Aorta (tissue), 5 donors: Measurements from ENCODE around the gene HOXD4. TPM values are rescaled to one million over a fixed set of nuclear protein-coding genes. Genes with fewer than 3 reads are reported as not detected.
A peak's percentile ranks its signal among the peaks of the same experiment; 100 is the strongest.

Experiments used
- ATAC-seq: fragments of 200-7000 bp; cut with Tn5 transposase; one replicate; pipeline ENCODE4 v1.9.1; 2022; ENCODE audit warnings: moderate library complexity; ENCODE audit not compliant: low FRiP score
- DNase-seq, 2 donors: peaks; one replicate each; pipeline ENCODE4 v3.0.0-alpha.2; 2020
- H3K27ac ChIP-seq, 2 donors: one replicate each; pipeline ENCODE4 v1.5.1; 2013; ENCODE audit warnings: low read length in 2 of 2, mild to moderate bottlenecking in 2 of 2, moderate library complexity in 2 of 2, control low read depth in 1 of 2, inconsistent platforms in 1 of 2, low read depth in 1 of 2
- H3K27me3 ChIP-seq, 2 donors: one replicate each; pipeline ENCODE4 v1.6.1; 2013; ENCODE audit warnings: control low read depth in 1 of 2, low read length in 1 of 2, mild to moderate bottlenecking in 1 of 2, moderate library complexity in 1 of 2; ENCODE audit not compliant: insufficient read depth in 2 of 2, control insufficient read depth in 1 of 2
- H3K36me3 ChIP-seq, 2 donors: one replicate each; pipeline ENCODE4 v1.6.1; 2013; ENCODE audit warnings: control low read depth in 1 of 2, low read length in 1 of 2, mild to moderate bottlenecking in 1 of 2; ENCODE audit not compliant: insufficient read depth in 2 of 2, control insufficient read depth in 1 of 2
- H3K4me1 ChIP-seq, 2 donors: one replicate each; pipeline ENCODE4 v1.6.1; 2013; ENCODE audit warnings: low read length in 2 of 2, control low read depth in 1 of 2, mild to moderate bottlenecking in 1 of 2, moderate library complexity in 1 of 2; ENCODE audit not compliant: insufficient read depth in 2 of 2, control insufficient read depth in 1 of 2
- H3K4me3 ChIP-seq, 2 donors: one replicate each; pipeline ENCODE4 v1.5.1; 2013; ENCODE audit warnings: low read length in 2 of 2, control low read depth in 1 of 2, mild to moderate bottlenecking in 1 of 2
- H3K9me3 ChIP-seq: one replicate; pipeline ENCODE4 v1.6.1; 2013; ENCODE audit warnings: mild to moderate bottlenecking, low read length; ENCODE audit not compliant: control insufficient read depth
- WGBS, 2 donors: extraction: QIAGEN DNeasy Blood & Tissue Kit; methylation state at CpG; one replicate each; pipeline ENCODE4 v1.1.7; 2013; 5-methylcytosine and 5-hydroxymethylcytosine counted together
- intact Hi-C, 2 donors: fragments of 100-400 bp; cut with DNase I; formaldehyde crosslinking; loops; one replicate each; pipeline versions ENCODE4 v1.14.2 to v1.15.0; 2022
- polyA plus RNA-seq, 2 donors: library from polyadenylated mRNA; stranded (reverse); fragments of 200-250 nt; gene quantifications; one replicate each; pipeline ENCODE4 v1.2.3, GENCODE V29; 2013
- total RNA-seq, 2 donors: library from RNA; stranded (reverse); fragmentation: NEBNext Ultra II Directional; extraction: Animal tissue kit (Norgen Biotek cat#: 25700); gene quantifications; one replicate each; pipeline ENCODE4 v1.2.1, GENCODE V29; 2021
- donor health status: healthy with polysubstance abuse.
- donor health status: Bipolar disorder and iron deficiency.
- donor health status: DM: no; HTN: no; CAD: no.
- donor health status: DM: no; HTN: no; CAD: no.
- donor health status: DM: yes; HTN: yes; CAD: no.

HOXD4 gene
- total and polyA plus RNA-seq, 4 donors = 7.7 to 9.8 (median 7.7) TPM; not detected in 1

DNA sequence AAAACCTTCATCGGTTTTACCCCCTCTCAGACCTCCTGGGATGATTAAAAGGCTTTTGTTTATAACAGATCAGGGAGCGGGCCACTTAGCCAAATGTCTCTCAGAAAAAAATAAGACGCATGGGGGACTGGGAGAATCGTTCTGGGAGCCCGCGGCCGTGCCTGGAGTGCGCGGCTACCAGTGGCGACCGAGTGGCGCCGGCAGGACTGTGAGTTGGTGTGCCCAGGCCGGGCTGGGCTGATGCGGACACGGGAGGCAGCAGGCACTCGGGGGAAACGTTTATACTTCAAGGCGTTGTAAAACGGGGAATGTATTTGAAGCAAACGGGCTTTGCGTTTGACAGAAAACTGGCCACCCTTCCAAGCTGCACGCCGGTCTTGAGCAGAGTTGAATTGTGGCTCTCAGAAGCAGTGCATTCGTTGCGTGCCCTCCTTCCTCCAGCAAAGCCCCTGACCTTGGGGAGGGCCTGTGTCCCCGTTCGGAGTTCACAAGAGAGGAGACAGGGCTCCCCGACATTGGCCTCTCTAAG, 39.4 kb upstream of the HOXD4 start:
- no peak overlapping the region for H3K4me3 ChIP-seq
- DNase-seq = no peak
- peaks cover 0 to 2% of the 10 kb centered on the region in 2 donors for H3K27me3 ChIP-seq
- H3K36me3 ChIP-seq = no peaks in the 10 kb centered on the region
- intact Hi-C loops = no loop called here
- 10 to 13% methylated on average over 29 of the region's 29 CpGs for WGBS, 2 donors
- ATAC-seq = no peak
- H3K9me3 ChIP-seq = no peaks in the 10 kb centered on the region
- H3K27ac ChIP-seq = no peak overlapping the region
- no peaks in the 10 kb centered on the region for H3K4me1 ChIP-seq

- no peaks in the 10 kb centered on the region for H3K9me3 ChIP-seq
- H3K4me3 ChIP-seq = no peak overlapping the region
- no peaks in the 10 kb centered on the region for H3K27me3 ChIP-seq
- no peaks in the 10 kb centered on the region for H3K4me1 ChIP-seq
- no peak overlapping the region for H3K27ac ChIP-seq
- no peak for ATAC-seq
- 11 to 13% methylated on average over 40 of the region's 40 CpGs for WGBS, 2 donors
- H3K36me3 ChIP-seq = no peaks in the 10 kb centered on the region
- no peak for DNase-seq
- intact Hi-C loops = no loop called here
Measured at GRCh38 chr2:176112375-176113302, 38.7 kb upstream of the HOXD4 start.

GRCh38 chr2:176114120-176114929, 37.0 kb upstream of the HOXD4 start:
- 30 to 34% methylated on average over 26 of the region's 26 CpGs for WGBS, 2 donors
- Histone ChIP-seq H3K4me1 (no peaks in the 10 kb centered on the region), H3K27ac (no peak overlapping the region)

GRCh38 chr2:176114930-176115625, 36.3 kb upstream of the HOXD4 start:
- H3K4me1 ChIP-seq = no peaks in the 10 kb centered on the region
- H3K9me3 ChIP-seq = no peaks in the 10 kb centered on the region
- 36 to 42% methylated on average over 16 of the region's 16 CpGs for WGBS, 2 donors
- DNase-seq = no peak
- H3K27ac ChIP-seq = no peak overlapping the region
- ATAC-seq = no peak
- intact Hi-C loops = loop anchor here in 1 of 2 donors (5.0 kb wide), 1 partner anchor 1032 kb away; no protein-coding TSS in a partner anchor
- H3K4me3 ChIP-seq = no peak overlapping the region
- H3K36me3 ChIP-seq = no peaks in the 10 kb centered on the region
- H3K27me3 ChIP-seq = no peaks in the 10 kb centered on the region

More at GRCh38 chr2:176114120-176114929, 37.0 kb upstream of the HOXD4 start:
- Histone ChIP-seq H3K9me3 (no peaks in the 10 kb centered on the region), H3K27me3 (no peaks in the 10 kb centered on the region), H3K4me3 (no peak overlapping the region), H3K36me3 (no peaks in the 10 kb centered on the region)
- intact Hi-C loops = no loop called here
- no peak for ATAC-seq
- DNase-seq = no peak

- H3K27ac ChIP-seq = no peak within 1 kb of the TSS
- ATAC-seq (peak; percentile 87), DNase-seq (peak in 1 of 2 donors; percentile 89)
- no peak within 1 kb of the TSS for H3K4me3 ChIP-seq
- 7% methylated on average over 54 to 66 of the region's 66 CpGs for WGBS, 2 donors
- intact Hi-C loops = loop anchor here in 1 of 2 donors (5.0 kb wide), 1 partner anchor 1031 kb away; no protein-coding TSS in a partner anchor
- no peaks in the 10 kb centered on the region for H3K4me1 ChIP-seq
- no peaks in the 10 kb centered on the region for H3K27me3 ChIP-seq
- H3K9me3 ChIP-seq = no peaks in the 10 kb centered on the region
- H3K36me3 ChIP-seq = no peaks in the 10 kb centered on the region
Measured at GRCh38 chr2:176115883-176116813, 35.2 kb upstream of the HOXD4 start, which contains the start of gene HOXD10. TSS of gene HOXD10 (plus strand) at chr2:176116778. CDS start at chr2:176116834, 56 bp downstream.

GRCh38 chr2:176117162-176117822, 34.1 kb upstream of the HOXD4 start:
- no peaks in the 10 kb centered on the region for H3K27me3 ChIP-seq
- 14 to 17% methylated on average over 38 to 40 of the region's 40 CpGs for WGBS, 2 donors

GRCh38 chr2:176117823-176118371, 33.5 kb upstream of the HOXD4 start:
- Histone ChIP-seq H3K9me3 (no peaks in the 10 kb centered on the region), H3K4me1 (no peaks in the 10 kb centered on the region), H3K27ac (no peak overlapping the region), H3K4me3 (no peak overlapping the region), H3K36me3 (no peaks in the 10 kb centered on the region), H3K27me3 (no peaks in the 10 kb centered on the region)
- no peak for ATAC-seq
- WGBS, 2 donors = 14 to 19% methylated on average over 11 of the region's 11 CpGs
- intact Hi-C loops = loop anchor here in 1 of 2 donors (5.0 kb wide), 1 partner anchor 1029 kb away; no protein-coding TSS in a partner anchor
- no peak for DNase-seq

More at GRCh38 chr2:176117162-176117822, 34.1 kb upstream of the HOXD4 start:
- no peak for DNase-seq
- H3K9me3 ChIP-seq = no peaks in the 10 kb centered on the region
- no peak for ATAC-seq
- intact Hi-C loops = loop anchor here in 1 of 2 donors (5.0 kb wide), 1 partner anchor 1030 kb away; no protein-coding TSS in a partner anchor
- no peak overlapping the region for H3K4me3 ChIP-seq
- no peaks in the 10 kb centered on the region for H3K36me3 ChIP-seq
- H3K4me1 ChIP-seq = no peaks in the 10 kb centered on the region
- no peak overlapping the region for H3K27ac ChIP-seq
